ENCODE measurements around the gene CDHR2.

CDHR2 gene

GRCh38 chr5:176633598-176633997 is 84.5 kb downstream of the CDHR2 start:
- Histone ChIP-seq H3K27me3 (ENCODE audit: insufficient read depth, poor library complexity, severe bottlenecking) (peaks cover 51% of the 10 kb centered on the region), H3K27ac (replicated peaks) (no peak overlapping the region), H3K4me3 (replicated peaks; ENCODE audit: insufficient read depth, low read length) (no peak overlapping the region)
- no peak for DNase-seq (ENCODE audit: low read depth in 1 of 2, low spot score in 1 of 2)
- TF ChIP-seq CTCF (IDR thresholded peaks at IDR 0.05; ENCODE audit: insufficient read depth, low read length) (no peak), GABPA (IDR thresholded peaks at IDR 0.05; ENCODE audit: low read depth) (no peak), REST (IDR thresholded peaks at IDR 0.05; ENCODE audit: insufficient replicate concordance, low read depth) (no peak), SPI1 (IDR thresholded peaks at IDR 0.05; ENCODE audit: borderline replicate concordance, low read depth) (no peak), POLR2AphosphoS5 (IDR thresholded peaks at IDR 0.05; ENCODE audit: low read depth) (no peak)

- Histone ChIP-seq H3K27ac (replicated peaks) (no peak overlapping the region), H3K4me3 (replicated peaks; ENCODE audit: insufficient read depth, low read length) (no peak overlapping the region), H3K27me3 (ENCODE audit: insufficient read depth, poor library complexity, severe bottlenecking) (peaks cover 28% of the 10 kb centered on the region)
- no peak for TF ChIP-seq REST (IDR thresholded peaks at IDR 0.05; ENCODE audit: insufficient replicate concordance, low read depth)
- no peak for TF ChIP-seq CTCF (IDR thresholded peaks at IDR 0.05; ENCODE audit: insufficient read depth, low read length)
- TF ChIP-seq SPI1 (IDR thresholded peaks at IDR 0.05; ENCODE audit: borderline replicate concordance, low read depth) = no peak
- TF ChIP-seq POLR2AphosphoS5 (IDR thresholded peaks at IDR 0.05; ENCODE audit: low read depth) = no peak
- no peak for TF ChIP-seq GABPA (IDR thresholded peaks at IDR 0.05; ENCODE audit: low read depth)
- DNase-seq (ENCODE audit: low read depth in 1 of 2, low spot score in 1 of 2) = no peak
Observed at GRCh38 chr5:176636426-176636825, 87.3 kb downstream of the CDHR2 start.

- Histone ChIP-seq H3K4me3 (replicated peaks; ENCODE audit: insufficient read depth, low read length) (no peak overlapping the region), H3K27ac (replicated peaks) (no peak overlapping the region), H3K27me3 (ENCODE audit: insufficient read depth, poor library complexity, severe bottlenecking) (peaks cover 21% of the 10 kb centered on the region)
- no peak for TF ChIP-seq SPI1 (IDR thresholded peaks at IDR 0.05; ENCODE audit: borderline replicate concordance, low read depth)
- TF ChIP-seq CTCF (IDR thresholded peaks at IDR 0.05; ENCODE audit: insufficient read depth, low read length) = no peak
- no peak for TF ChIP-seq POLR2AphosphoS5 (IDR thresholded peaks at IDR 0.05; ENCODE audit: low read depth)
- TF ChIP-seq REST (IDR thresholded peaks at IDR 0.05; ENCODE audit: insufficient replicate concordance, low read depth) = no peak
- no peak for TF ChIP-seq GABPA (IDR thresholded peaks at IDR 0.05; ENCODE audit: low read depth)
- DNase-seq (ENCODE audit: low read depth in 1 of 2, low spot score in 1 of 2) = no peak
Observed at GRCh38 chr5:176637556-176637955, 88.4 kb downstream of the CDHR2 start.
